ENCODE results near the gene DOCK10. TPM values are rescaled to one million over a fixed set of nuclear protein-coding genes. Genes with fewer than 3 reads are reported as not detected.
"Not testable (repeated sequence)": the region's sequence is repeated elsewhere in the genome, so short reads cannot be mapped to it uniquely, and the experiment has no call there.

DOCK10 gene
- total RNA-seq, 1 experiment from 2014 or later = 0.15 TPM

DNA sequence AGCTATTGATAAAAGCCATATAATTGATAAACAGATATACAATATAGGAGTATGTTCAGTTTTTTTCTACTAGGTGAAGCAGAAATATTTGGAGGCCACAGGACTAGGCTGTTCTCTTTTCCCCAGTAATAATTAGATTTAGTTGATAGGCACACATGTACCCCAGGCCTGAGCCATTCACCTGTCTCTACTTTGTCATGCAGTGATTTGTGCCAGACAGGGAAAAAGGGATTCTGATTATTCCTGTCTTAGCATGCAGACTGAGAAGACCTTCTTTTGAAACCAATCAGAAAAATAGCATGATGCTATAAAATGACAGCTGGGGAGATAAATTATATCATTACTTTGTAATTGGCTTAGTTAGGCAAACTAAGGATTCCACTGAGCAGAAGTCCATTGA, 94.3 kb downstream of the DOCK10 start:
- Histone ChIP-seq H3K79me2 (ENCODE audit: low read length) (no peaks in the 10 kb centered on the region), H3K36me3 (ENCODE audit: insufficient read depth, low read length) (no peaks in the 10 kb centered on the region), H3K9ac (ENCODE audit: low read length) (no peak overlapping the region), H3K9me2 (replicated peaks; ENCODE audit: insufficient read depth, low read length) (no peaks in the 10 kb centered on the region), H3K27ac (ENCODE audit: low read length) (no peak overlapping the region), H2AFZ (ENCODE audit: low read length) (no peak overlapping the region), H3K27me3 (ENCODE audit: low read length) (no peaks in the 10 kb centered on the region), H3K4me3 (ENCODE audit: low read length) (no peak overlapping the region), H3K9me3 (ENCODE audit: low read length) (no peaks in the 10 kb centered on the region), H3K4me1 (ENCODE audit: low read length) (no peaks in the 10 kb centered on the region), H3K4me2 (ENCODE audit: low read depth, low read length, poor library complexity, severe bottlenecking) (no peak overlapping the region), H4K20me1 (ENCODE audit: insufficient read depth, low read depth, low read length) (no peaks in the 10 kb centered on the region)
- DNase-seq = no peak

DNA sequence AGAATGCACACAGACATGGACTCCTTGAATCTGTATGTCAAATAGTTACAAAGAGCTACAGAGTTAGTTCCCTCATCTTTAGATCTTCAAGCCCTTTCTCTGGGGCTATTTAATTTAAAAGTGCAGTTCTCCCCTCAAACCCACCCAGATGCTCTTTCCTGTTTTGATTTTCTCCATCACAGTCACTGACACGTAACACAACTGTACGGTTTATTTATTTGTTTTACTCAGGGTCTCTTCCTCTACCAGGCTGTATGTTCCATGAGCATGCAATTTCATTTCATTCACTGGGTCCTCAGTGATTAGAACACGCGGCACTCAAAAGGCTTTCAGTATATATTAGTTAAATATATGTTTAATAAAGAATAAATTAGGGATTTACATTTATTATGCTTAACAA, 94.7 kb downstream of the DOCK10 start:
- Histone ChIP-seq H3K9me3 (ENCODE audit: low read length) (no peaks in the 10 kb centered on the region), H3K4me1 (ENCODE audit: low read length) (no peaks in the 10 kb centered on the region), H2AFZ (ENCODE audit: low read length) (no peak overlapping the region), H3K27me3 (ENCODE audit: low read length) (no peaks in the 10 kb centered on the region), H3K9ac (ENCODE audit: low read length) (no peak overlapping the region), H3K4me2 (ENCODE audit: low read depth, low read length, poor library complexity, severe bottlenecking) (no peak overlapping the region), H3K4me3 (ENCODE audit: low read length) (no peak overlapping the region), H3K36me3 (ENCODE audit: insufficient read depth, low read length) (no peaks in the 10 kb centered on the region), H3K9me2 (replicated peaks; ENCODE audit: insufficient read depth, low read length) (no peaks in the 10 kb centered on the region), H3K79me2 (ENCODE audit: low read length) (no peaks in the 10 kb centered on the region), H4K20me1 (ENCODE audit: insufficient read depth, low read depth, low read length) (no peaks in the 10 kb centered on the region), H3K27ac (ENCODE audit: low read length) (no peak overlapping the region)
- no peak for DNase-seq

DNA sequence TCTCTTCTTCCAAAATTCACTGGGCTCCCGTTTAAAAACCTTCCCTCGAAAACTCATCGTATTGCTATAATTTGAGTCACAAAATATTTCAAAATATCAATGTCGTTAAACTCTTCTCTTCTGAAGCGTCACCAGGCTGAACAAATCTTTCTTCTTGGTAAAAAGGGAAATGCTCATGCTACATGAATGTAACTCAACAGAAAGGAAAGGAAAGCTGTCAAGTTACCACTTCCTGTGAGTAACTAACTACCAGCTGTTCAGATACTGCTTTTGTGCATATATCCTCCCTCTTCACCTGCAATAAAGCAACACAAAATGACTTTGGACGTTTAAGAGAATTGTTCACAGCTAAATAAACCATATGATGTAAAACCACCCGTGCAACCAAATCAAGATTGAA, 95.4 kb downstream of the DOCK10 start:
- no peaks in the 10 kb centered on the region for H3K79me2 ChIP-seq (ENCODE audit: low read length)
- no peak overlapping the region for H3K4me3 ChIP-seq (ENCODE audit: low read length)
- H3K4me2 ChIP-seq (ENCODE audit: low read depth, low read length, poor library complexity, severe bottlenecking) = no peak overlapping the region
- no peak overlapping the region for H3K27ac ChIP-seq (ENCODE audit: low read length)
- no peaks in the 10 kb centered on the region for H3K4me1 ChIP-seq (ENCODE audit: low read length)
- no peaks in the 10 kb centered on the region for H3K27me3 ChIP-seq (ENCODE audit: low read length)
- H3K9me3 ChIP-seq (ENCODE audit: low read length) = no peaks in the 10 kb centered on the region
- H3K36me3 ChIP-seq (ENCODE audit: insufficient read depth, low read length) = no peaks in the 10 kb centered on the region
- no peak overlapping the region for H2AFZ ChIP-seq (ENCODE audit: low read length)
- no peaks in the 10 kb centered on the region for H3K9me2 ChIP-seq (replicated peaks; ENCODE audit: insufficient read depth, low read length)
- H4K20me1 ChIP-seq (ENCODE audit: insufficient read depth, low read depth, low read length) = no peaks in the 10 kb centered on the region
- no peak overlapping the region for H3K9ac ChIP-seq (ENCODE audit: low read length)
- no peak for DNase-seq

DNA sequence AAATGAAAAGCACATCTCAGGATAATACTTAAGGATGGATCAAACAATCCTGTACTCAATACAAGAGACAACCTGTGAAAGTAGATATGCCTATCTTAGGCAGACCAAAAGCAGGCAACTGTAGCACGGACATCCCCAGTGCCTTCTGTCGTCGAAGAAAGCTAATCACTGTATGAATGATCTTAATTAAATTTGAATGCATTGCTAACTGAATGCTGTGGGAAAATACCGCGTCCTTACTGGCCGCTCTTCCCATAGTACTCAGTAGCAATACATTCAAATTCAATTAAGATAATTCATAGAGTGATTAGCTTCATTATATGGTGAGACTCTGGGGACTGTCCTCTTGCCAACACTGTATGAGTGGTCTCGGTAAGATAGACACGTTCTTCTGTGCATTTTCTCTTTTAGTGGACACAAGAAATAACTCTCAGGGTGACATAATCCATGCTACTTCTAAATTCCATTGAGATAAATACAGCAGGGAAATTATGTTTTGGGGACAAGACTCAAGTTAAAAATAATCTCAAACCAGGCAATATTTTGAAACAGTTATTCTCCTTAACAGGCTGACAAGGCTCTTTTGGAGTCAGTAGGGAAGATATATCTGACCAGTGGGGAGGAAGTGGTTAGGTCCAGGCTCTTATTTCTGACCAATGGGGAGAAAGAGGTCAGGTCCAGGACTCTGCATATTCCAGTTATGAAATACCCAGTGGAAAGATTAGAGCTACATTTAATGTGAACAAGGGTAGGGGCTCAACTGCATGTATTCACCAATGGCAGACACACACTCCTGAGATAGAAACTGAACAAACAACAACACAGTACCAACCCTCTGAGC, 97.3 kb downstream of the DOCK10 start:
- Histone ChIP-seq H3K4me3 (ENCODE audit: low read length) (no peak overlapping the region), H3K36me3 (ENCODE audit: insufficient read depth, low read length) (no peaks in the 10 kb centered on the region), H3K9me3 (ENCODE audit: low read length) (no peaks in the 10 kb centered on the region), H2AFZ (ENCODE audit: low read length) (0 out of 2 replicates have a peak overlapping the region, but pooled peaks have one; percentile 4), H3K4me2 (ENCODE audit: low read depth, low read length, poor library complexity, severe bottlenecking) (no peak overlapping the region), H3K4me1 (ENCODE audit: low read length) (no peaks in the 10 kb centered on the region), H3K27me3 (ENCODE audit: low read length) (no peaks in the 10 kb centered on the region), H3K27ac (ENCODE audit: low read length) (no peak overlapping the region), H3K9ac (ENCODE audit: low read length) (no peak overlapping the region), H4K20me1 (ENCODE audit: insufficient read depth, low read depth, low read length) (no peaks in the 10 kb centered on the region), H3K9me2 (replicated peaks; ENCODE audit: insufficient read depth, low read length) (no peaks in the 10 kb centered on the region), H3K79me2 (ENCODE audit: low read length) (no peaks in the 10 kb centered on the region)
- no peak for DNase-seq

DNA sequence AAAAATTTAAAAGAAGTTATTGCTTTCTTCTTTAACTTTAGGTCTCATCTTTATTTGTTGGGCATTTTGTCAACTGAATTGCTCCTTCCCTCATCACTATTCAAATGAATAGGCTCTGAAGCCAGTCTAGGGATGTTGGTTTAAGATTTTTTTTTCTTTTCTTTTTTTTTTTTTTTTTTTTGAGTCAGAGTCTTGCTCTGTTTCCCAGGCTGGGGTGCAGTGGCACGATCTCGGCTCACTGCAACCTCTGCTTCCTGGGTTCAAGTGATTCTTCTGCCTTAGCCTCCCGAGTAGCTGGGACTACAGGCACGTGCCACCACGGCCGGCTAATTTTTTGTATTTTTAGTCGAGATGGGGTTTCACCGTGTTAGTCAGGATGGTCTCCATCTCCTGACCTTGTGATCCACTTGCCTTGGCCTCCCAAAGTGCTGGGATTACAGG, 98.6 kb downstream of the DOCK10 start:
- H3K9me3 ChIP-seq (ENCODE audit: low read length); H3K36me3 ChIP-seq (ENCODE audit: insufficient read depth, low read length); H3K4me2 ChIP-seq (ENCODE audit: low read depth, low read length, poor library complexity, severe bottlenecking); H3K9ac ChIP-seq (ENCODE audit: low read length); H3K27me3 ChIP-seq (ENCODE audit: low read length); DNase-seq; H2AFZ ChIP-seq (ENCODE audit: low read length); H4K20me1 ChIP-seq (ENCODE audit: insufficient read depth, low read depth, low read length); H3K4me3 ChIP-seq (ENCODE audit: low read length); H3K79me2 ChIP-seq (ENCODE audit: low read length); H3K27ac ChIP-seq (ENCODE audit: low read length); H3K4me1 ChIP-seq (ENCODE audit: low read length); H3K9me2 ChIP-seq (replicated peaks; ENCODE audit: insufficient read depth, low read length): not testable (repeated sequence)

DNA sequence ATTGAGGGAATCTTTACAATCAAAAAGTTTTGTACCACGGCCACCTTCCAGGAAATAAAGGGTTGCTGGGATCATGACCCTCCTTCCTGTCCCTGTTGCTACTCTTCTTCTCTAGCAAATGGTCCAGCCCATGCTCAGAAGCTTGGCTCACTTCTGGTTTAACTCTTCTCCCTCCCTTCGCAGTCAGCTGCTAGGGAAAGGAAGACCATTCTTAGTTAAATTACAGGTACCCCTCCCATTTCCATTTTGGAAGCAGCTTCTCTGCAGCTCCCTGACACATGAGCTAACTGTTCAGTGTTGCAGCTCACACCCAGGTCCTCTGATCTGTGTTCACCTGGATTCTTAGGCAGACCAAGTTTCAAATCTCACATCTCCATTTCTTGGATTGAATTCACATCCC, 100.3 kb downstream of the DOCK10 start:
- Histone ChIP-seq H3K4me2 (ENCODE audit: low read depth, low read length, poor library complexity, severe bottlenecking) (no peak overlapping the region), H3K4me3 (ENCODE audit: low read length) (no peak overlapping the region), H4K20me1 (ENCODE audit: insufficient read depth, low read depth, low read length) (no peaks in the 10 kb centered on the region), H3K9me3 (ENCODE audit: low read length) (no peaks in the 10 kb centered on the region), H3K79me2 (ENCODE audit: low read length) (no peaks in the 10 kb centered on the region), H3K27me3 (ENCODE audit: low read length) (no peaks in the 10 kb centered on the region), H3K9ac (ENCODE audit: low read length) (no peak overlapping the region), H3K9me2 (replicated peaks; ENCODE audit: insufficient read depth, low read length) (no peaks in the 10 kb centered on the region), H3K4me1 (ENCODE audit: low read length) (no peaks in the 10 kb centered on the region), H3K36me3 (ENCODE audit: insufficient read depth, low read length) (no peaks in the 10 kb centered on the region), H2AFZ (ENCODE audit: low read length) (no peak overlapping the region), H3K27ac (ENCODE audit: low read length) (no peak overlapping the region)
- DNase-seq = no peak

DNA sequence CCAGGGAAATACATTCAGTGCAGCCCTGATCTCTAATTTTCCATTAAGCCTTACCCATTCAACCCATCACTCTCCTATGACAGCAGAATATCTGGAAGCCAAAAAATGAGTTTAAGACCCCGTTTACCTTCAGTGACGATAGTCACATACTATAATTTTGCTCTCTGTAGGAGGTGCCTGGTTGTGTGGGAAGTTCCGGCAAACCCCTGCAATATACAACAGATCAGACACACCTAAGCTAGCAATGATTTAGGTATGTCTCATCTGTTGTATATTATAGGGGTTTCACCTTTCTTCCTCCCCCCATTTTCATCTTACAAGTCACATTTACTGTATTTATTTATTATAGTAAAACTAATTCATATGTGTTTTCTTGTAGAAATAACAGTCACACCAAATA, 101.7 kb downstream of the DOCK10 start:
- DNase-seq = no peak
- Histone ChIP-seq H3K27ac (ENCODE audit: low read length) (no peak overlapping the region), H2AFZ (ENCODE audit: low read length) (no peak overlapping the region), H3K27me3 (ENCODE audit: low read length) (no peaks in the 10 kb centered on the region), H3K9me3 (ENCODE audit: low read length) (no peaks in the 10 kb centered on the region), H4K20me1 (ENCODE audit: insufficient read depth, low read depth, low read length) (no peaks in the 10 kb centered on the region), H3K4me2 (ENCODE audit: low read depth, low read length, poor library complexity, severe bottlenecking) (no peak overlapping the region), H3K36me3 (ENCODE audit: insufficient read depth, low read length) (no peaks in the 10 kb centered on the region), H3K4me3 (ENCODE audit: low read length) (no peak overlapping the region), H3K4me1 (ENCODE audit: low read length) (no peaks in the 10 kb centered on the region), H3K9me2 (replicated peaks; ENCODE audit: insufficient read depth, low read length) (no peaks in the 10 kb centered on the region), H3K9ac (ENCODE audit: low read length) (no peak overlapping the region), H3K79me2 (ENCODE audit: low read length) (no peaks in the 10 kb centered on the region)

DNA sequence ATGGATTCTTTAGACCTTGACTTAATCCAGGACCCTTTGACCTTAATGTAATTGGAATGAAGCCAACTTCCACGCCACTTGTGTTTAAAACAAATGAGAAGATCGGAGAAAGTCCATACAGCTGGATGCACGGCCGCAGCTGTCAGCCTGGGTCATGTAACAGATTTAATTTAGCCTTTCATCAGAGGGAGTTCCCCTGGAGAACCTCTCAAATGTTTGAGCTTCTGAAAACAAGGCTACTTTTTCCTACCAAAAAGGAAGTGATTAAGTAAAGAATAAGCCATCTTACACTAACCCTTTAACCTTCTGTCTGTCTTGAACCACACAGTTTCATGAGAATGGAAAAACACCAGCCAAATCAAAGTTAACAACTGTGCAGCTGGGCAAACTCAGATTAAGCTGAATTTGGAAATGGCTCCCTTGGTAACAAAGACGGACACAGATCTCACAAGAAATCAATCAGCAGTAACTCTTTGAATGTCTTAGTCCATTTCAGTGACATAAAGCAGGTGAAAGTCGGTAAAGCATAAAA, 103.6 kb downstream of the DOCK10 start:
- H3K79me2 ChIP-seq (ENCODE audit: low read length) = no peaks in the 10 kb centered on the region
- no peaks in the 10 kb centered on the region for H4K20me1 ChIP-seq (ENCODE audit: insufficient read depth, low read depth, low read length)
- no peak overlapping the region for H3K4me3 ChIP-seq (ENCODE audit: low read length)
- no peaks in the 10 kb centered on the region for H3K36me3 ChIP-seq (ENCODE audit: insufficient read depth, low read length)
- no peaks in the 10 kb centered on the region for H3K4me1 ChIP-seq (ENCODE audit: low read length)
- H2AFZ ChIP-seq (ENCODE audit: low read length) = no peak overlapping the region
- no peak overlapping the region for H3K4me2 ChIP-seq (ENCODE audit: low read depth, low read length, poor library complexity, severe bottlenecking)
- no peaks in the 10 kb centered on the region for H3K27me3 ChIP-seq (ENCODE audit: low read length)
- H3K9ac ChIP-seq (ENCODE audit: low read length) = no peak overlapping the region
- H3K27ac ChIP-seq (ENCODE audit: low read length) = no peak overlapping the region
- no peak for DNase-seq
- no peaks in the 10 kb centered on the region for H3K9me2 ChIP-seq (replicated peaks; ENCODE audit: insufficient read depth, low read length)
- H3K9me3 ChIP-seq (ENCODE audit: low read length) = no peaks in the 10 kb centered on the region

All from Karpas-422 (cell line).